SK-N-SH (cell line): ENCODE results near the gene RNF25. TPM values are rescaled to one million over a fixed set of nuclear protein-coding genes. Genes with fewer than 3 reads are reported as not detected.

Experiments
- CTCF ChIA-PET: fragments of 300-600, 350-600 bp; formaldehyde crosslinking; extraction: SDS; loops from one replicate; lab custom pipeline; 2021; lab: Yijun Ruan, JAX
- POLR2A ChIA-PET: fragments of 350-600 bp; sonication (Branson Sonifier 250); formaldehyde crosslinking; extraction: SDS; loops from one replicate; lab custom pipeline; 2020; ENCODE audit warnings: antibody characterized with exemption, inconsistent platforms; lab: Yijun Ruan, JAX
- DNase-seq: peaks from one replicate; pipeline ENCODE4 v3.0.0; 2012
- H2AFZ ChIP-seq: fragments of 200-600 bp; sonication (generic); 2 replicates; pipeline ENCODE4 v1.8.1; 2016; ENCODE audit warnings: antibody characterized with exemption, mild to moderate bottlenecking, low read depth
- H3F3A ChIP-seq: fragments of 200-600 bp; sonication (generic); replicated peaks from 2 replicates; pipeline ENCODE3; 2016; ENCODE audit warnings: antibody characterized with exemption, mild to moderate bottlenecking; ENCODE audit not compliant: insufficient read depth
- H3K27ac ChIP-seq, 2 experiments: fragments of 200-500 bp in 1 of 2; fragments of 200-600 bp in 1 of 2; sonication (Bioruptor generic) in 1 of 2; sonication (generic), shearing (Covaris generic) in 1 of 2; 2 replicates each; pipeline versions ENCODE4 v1.5.1 to v1.6.1; 2014 to 2016; ENCODE audit warnings: low read depth in 2 of 2, inconsistent platforms in 1 of 2, low read length in 1 of 2, mild to moderate bottlenecking in 1 of 2, mixed read lengths in 1 of 2
- H3K27me3 ChIP-seq: fragments of 200-600 bp; sonication (generic), shearing (Covaris generic); 2 replicates; pipeline ENCODE4 v1.6.1; 2016; ENCODE audit warnings: mixed run types; ENCODE audit not compliant: insufficient read depth
- H3K36me3 ChIP-seq, 2 experiments: fragments of 200-500 bp in 1 of 2; fragments of 200-600 bp in 1 of 2; sonication (Bioruptor generic) in 1 of 2; sonication (generic) in 1 of 2; replicated peaks in 1 of 2; 2 replicates each; pipeline versions ENCODE3 to v1.5.1; 2014 to 2016; ENCODE audit warnings: low read length in 1 of 2, mild to moderate bottlenecking in 1 of 2; ENCODE audit not compliant: insufficient read depth in 2 of 2, control insufficient read depth in 1 of 2
- H3K4me1 ChIP-seq, 2 experiments: fragments of 200-500 bp in 1 of 2; fragments of 200-600 bp in 1 of 2; sonication (Bioruptor generic) in 1 of 2; sonication (generic), shearing (Covaris generic) in 1 of 2; 2 replicates each; pipeline versions ENCODE4 v1.5.1 to v1.6.1; 2014 to 2016; ENCODE audit warnings: low read depth in 1 of 2, low read length in 1 of 2, mixed run types in 1 of 2; ENCODE audit not compliant: insufficient read depth in 2 of 2, control insufficient read depth in 1 of 2
- H3K4me2 ChIP-seq: fragments of 200-600 bp; sonication (generic), shearing (Covaris generic); 2 replicates; pipeline ENCODE4 v1.6.1; 2017; ENCODE audit warnings: mixed run types
- H3K4me3 ChIP-seq, 2 experiments: fragments of 200-500 bp in 1 of 2; fragments of 200-600 bp in 1 of 2; sonication (Bioruptor generic) in 1 of 2; sonication (generic), shearing (Covaris generic) in 1 of 2; 2 replicates each; pipeline versions ENCODE4 v1.5.1 to v1.8.1; 2014 to 2016; ENCODE audit warnings: low read depth in 2 of 2, inconsistent platforms in 1 of 2, low read length in 1 of 2, mild to moderate bottlenecking in 1 of 2, mixed read lengths in 1 of 2, moderate library complexity in 1 of 2
- H3K79me2 ChIP-seq: fragments of 200-600 bp; sonication (generic); 2 replicates; pipeline ENCODE4 v1.8.1; 2017; ENCODE audit warnings: mild to moderate bottlenecking; ENCODE audit not compliant: insufficient read depth
- H3K9ac ChIP-seq: fragments of 200-600 bp; sonication (generic); 2 replicates; pipeline ENCODE4 v1.6.1; 2017; ENCODE audit warnings: mixed run types
- H3K9me2 ChIP-seq: fragments of 200-600 bp; sonication (generic); 2 replicates; pipeline ENCODE4 v1.6.1; 2017; ENCODE audit warnings: mixed run types
- H3K9me3 ChIP-seq: fragments of 200-600 bp; sonication (generic); 2 replicates; pipeline ENCODE4 v1.6.1; 2017; ENCODE audit warnings: mixed run types, mild to moderate bottlenecking, moderate library complexity
- H4K20me1 ChIP-seq: fragments of 200-600 bp; sonication (generic); 2 replicates; pipeline ENCODE4 v1.6.1; 2017; ENCODE audit warnings: mild to moderate bottlenecking, mixed run types; ENCODE audit not compliant: insufficient read depth
- CHD2 ChIP-seq: fragments of 150-350 bp; IDR thresholded peaks from 2 replicates; pipeline ENCODE4 v1.6.1; 2018; ENCODE audit warnings: low read length; ENCODE audit not compliant: partially characterized antibody
- CTCF ChIP-seq: fragments of 200-600 bp; sonication (generic); IDR thresholded peaks from 2 replicates; pipeline ENCODE4 v1.6.1; 2017; ENCODE audit warnings: antibody characterized with exemption, mild to moderate bottlenecking, moderate library complexity
- ELF1 ChIP-seq: IDR thresholded peaks from 2 replicates; pipeline ENCODE4 v1.4.0; 2012
- EP300 ChIP-seq, 2 experiments: IDR thresholded peaks; 2 replicates each; pipeline versions ENCODE4 v1.4.0 to v1.6.1; 2012; ENCODE audit warnings: borderline replicate concordance in 1 of 2, low read depth in 1 of 2, low read length in 1 of 2
- EZH2phosphoT487 ChIP-seq: fragments of 200-600 bp; sonication (generic); IDR thresholded peaks from 2 replicates; pipeline ENCODE4 v1.6.1; 2017; ENCODE audit warnings: low read depth, mixed run types, mild to moderate bottlenecking, antibody characterized with exemption, moderate library complexity, borderline replicate concordance
- FOXJ3 ChIP-seq: sonication (generic); formaldehyde crosslinking; IDR thresholded peaks from 2 replicates; pipeline ENCODE4 v1.5.1; 2020; ENCODE audit warnings: mild to moderate bottlenecking, missing genetic modification reagents
- GABPA ChIP-seq: IDR thresholded peaks from 2 replicates; pipeline ENCODE4 v1.4.0; 2012; ENCODE audit warnings: low read depth, mild to moderate bottlenecking
- MAX ChIP-seq: IDR thresholded peaks from 2 replicates; pipeline ENCODE4 v1.4.0; 2012; ENCODE audit warnings: low read depth
- MXI1 ChIP-seq: IDR thresholded peaks from 2 replicates; pipeline ENCODE4 v1.6.1; 2012; ENCODE audit warnings: mild to moderate bottlenecking, low read depth, low read length, improper control_type of control experiment
- NFIC ChIP-seq: IDR thresholded peaks from 2 replicates; pipeline ENCODE4 v1.4.0; 2012; ENCODE audit warnings: borderline replicate concordance
- NRF1 ChIP-seq: IDR thresholded peaks from 2 replicates; pipeline ENCODE4 v1.6.1; 2012; ENCODE audit warnings: low read depth, mild to moderate bottlenecking, low read length
- PBX3 ChIP-seq: IDR thresholded peaks from 2 replicates; pipeline ENCODE4; 2012
- RAD21 ChIP-seq: IDR thresholded peaks from 2 replicates; pipeline ENCODE4 v1.6.1; 2012; ENCODE audit warnings: mild to moderate bottlenecking, low read length
- RFX5 ChIP-seq: IDR thresholded peaks from 2 replicates; pipeline ENCODE4 v1.6.1; 2012; ENCODE audit warnings: mild to moderate bottlenecking, improper control_type of control experiment, low read length
- RXRA ChIP-seq: IDR thresholded peaks from 2 replicates; pipeline ENCODE4 v1.4.0; 2012; ENCODE audit warnings: low read depth, mild to moderate bottlenecking, borderline replicate concordance
- SMC3 ChIP-seq: IDR thresholded peaks from 2 replicates; pipeline ENCODE4 v1.6.1; 2012; ENCODE audit warnings: low read depth, low read length, improper control_type of control experiment
- TAF1 ChIP-seq: IDR thresholded peaks from 2 replicates; pipeline ENCODE4 v1.6.1; 2012; ENCODE audit warnings: low read depth, mild to moderate bottlenecking, low read length, moderate library complexity, borderline replicate concordance
- TEAD4 ChIP-seq: IDR thresholded peaks from 2 replicates; pipeline ENCODE4 v1.4.0; 2012; ENCODE audit warnings: mild to moderate bottlenecking, borderline replicate concordance; ENCODE audit not compliant: insufficient read depth
- USF1 ChIP-seq: IDR thresholded peaks from 2 replicates; pipeline ENCODE4 v1.4.0; 2012; ENCODE audit warnings: low read depth, borderline replicate concordance
- USF2 ChIP-seq: fragments of 150-350 bp; IDR thresholded peaks from 2 replicates; pipeline ENCODE4 v1.6.1; 2017; ENCODE audit warnings: antibody characterized with exemption, low read length, low read depth, borderline replicate concordance
- YY1 ChIP-seq: IDR thresholded peaks from 2 replicates; pipeline ENCODE4 v1.4.0; 2012; ENCODE audit warnings: low read depth, mild to moderate bottlenecking
- ZBTB33 ChIP-seq: IDR thresholded peaks from 2 replicates; pipeline ENCODE4 v1.4.0; 2012; ENCODE audit warnings: low read depth, borderline replicate concordance
- WGBS: methylation state at CpG from one replicate; pipeline ENCODE4 v1.1.6; 2017; ENCODE audit warnings: low lambda C conversion rate; 5-methylcytosine and 5-hydroxymethylcytosine counted together
- polyA plus RNA-seq, 3 experiments: library from polyadenylated mRNA; depleted of rRNA; stranded (reverse); fragments of >200 nt; gene quantifications; 2 replicates each; pipeline ENCODE4 v1.2.3, GENCODE V29; 2012
- TF ChIP-seq, protein P1 (sequence below): fragments of 150-350 bp; IDR thresholded peaks from 2 replicates; pipeline ENCODE4 v1.6.1; 2016; ENCODE audit warnings: mild to moderate bottlenecking, low read depth, low read length

RNF25 gene
- polyA plus RNA-seq, 1 of the 3 experiments (the other 2 are of a cell fraction) = 72.2 TPM

DNA sequence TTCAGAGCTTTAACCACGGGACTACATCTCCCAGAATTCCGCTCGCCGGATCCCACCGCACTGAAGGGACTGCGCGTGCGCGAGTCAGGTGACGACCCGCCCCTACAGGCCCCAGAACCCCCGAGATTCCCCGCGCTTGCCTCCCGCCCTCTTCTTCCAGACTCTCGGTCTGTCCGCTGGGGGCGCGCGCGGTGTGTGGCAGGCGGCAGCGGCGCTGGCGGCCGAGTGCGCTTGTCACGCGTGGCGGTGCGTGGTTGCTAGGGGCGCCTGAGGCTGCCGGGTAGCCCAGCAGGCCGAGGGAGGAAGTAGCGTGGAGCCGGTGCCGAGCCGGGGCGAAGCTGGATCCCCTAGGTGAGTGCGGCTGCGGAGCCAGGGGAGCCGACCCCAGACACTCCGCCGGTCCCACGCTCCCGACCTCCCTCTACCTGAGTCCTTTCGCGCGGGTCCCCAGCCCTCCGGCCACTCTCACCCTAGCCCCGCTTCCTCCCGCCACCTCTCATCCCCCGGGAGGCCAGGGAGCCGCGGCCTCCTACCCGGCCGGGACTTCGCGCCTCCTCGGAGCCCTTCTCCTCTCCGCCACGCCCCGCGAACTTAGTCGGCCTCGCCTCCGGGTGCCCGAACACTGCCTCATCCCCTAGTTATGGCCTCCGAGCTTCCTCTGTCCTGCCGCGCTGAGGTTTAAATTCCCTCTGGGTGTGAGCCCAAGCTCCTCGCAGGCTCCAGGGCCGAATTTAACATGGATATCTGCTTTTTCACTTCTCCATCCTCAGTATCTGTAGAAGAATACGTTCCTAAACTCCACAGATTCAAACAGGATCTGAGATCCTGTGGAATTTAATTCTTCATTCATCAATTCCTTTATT is 39.1 kb upstream of the RNF25 start, which contains the start of gene TTLL4:
Gene TTLL4, plus strand, starts transcription at position 149 of the 863 bp plus-strand sequence. CDS start 26,842 bp downstream, outside the sequence.
- H4K20me1 ChIP-seq = peaks cover 6% of the 10 kb centered on the region; the same call in 1 of the 2 replicates
- H3K79me2 ChIP-seq = peaks cover 44% of the 10 kb centered on the region
- peak; percentile 99 for DNase-seq
- H3F3A ChIP-seq = peaks cover 5% of the 10 kb centered on the region
- H3K4me3 ChIP-seq = peak within 1 kb of the TSS; percentile 74 to 81
- POLR2A ChIA-PET = interaction anchor here (0.7 to 1.0 kb wide), 2 partner anchors 37 to 102 kb away, joined by 3 to 4 read pairs; no protein-coding TSS in a partner anchor
- CTCF ChIA-PET = interaction anchor here (0.6 to 2.6 kb wide), 36 partner anchors 9 to 429 kb away, joined by 3 to 31 read pairs (median 4); partner anchors contain the start of genes BCS1L, PRKAG3, RNF25 and STK36
- H3K27me3 ChIP-seq = no peaks in the 10 kb centered on the region
- H3K9me3 ChIP-seq = no peaks in the 10 kb centered on the region
- H3K27ac ChIP-seq = peak within 1 kb of the TSS; percentile 74 to 79
- WGBS = under 1% methylated on average over 35 of the region's 74 CpGs
- H3K4me2 ChIP-seq = peak within 1 kb of the TSS; percentile 78
- peaks cover 0 to 11% of the 10 kb centered on the region in 2 experiments; a peak in 1 of 4 replicates for H3K4me1 ChIP-seq
- peak within 1 kb of the TSS; percentile 79 for H3K9ac ChIP-seq
- peaks cover 0 to 10% of the 10 kb centered on the region in 2 experiments for H3K36me3 ChIP-seq
- H3K9me2 ChIP-seq = no peaks in the 10 kb centered on the region
- H2AFZ ChIP-seq = peak within 1 kb of the TSS; percentile 95
- TF ChIP-seq ELF1 (peak; percentile 21; the same call in 1 of the 2 replicates), RFX5 (no peak), YY1 (peak; percentile 66), EP300 (IDR thresholded peaks at IDR 0.05; ENCODE audit: borderline replicate concordance in 1 of 2, low read depth in 1 of 2, low read length in 1 of 2) (no peak), RAD21 (peak; percentile 59), PBX3 (no peak), TEAD4 (no peak), TAF1 (peak; percentile 51), MXI1 (peak; percentile 90), SMC3 (0 out of 2 replicates have a peak, but pooled peaks have one; percentile 35), CHD2 (peak; percentile 56), EZH2phosphoT487 (no peak), CTCF (peak; percentile 83), GABPA (peak; percentile 31), FOXJ3 (no peak), NRF1 (peak; percentile 74), MAX (peak; percentile 67; the same call in 1 of the 2 replicates), USF1 (peak; percentile 81), ZBTB33 (no peak), NFIC (no peak), USF2 (peak; percentile 41; the same call in 1 of the 2 replicates), RXRA (no peak)
- TF ChIP-seq, protein P1, sequence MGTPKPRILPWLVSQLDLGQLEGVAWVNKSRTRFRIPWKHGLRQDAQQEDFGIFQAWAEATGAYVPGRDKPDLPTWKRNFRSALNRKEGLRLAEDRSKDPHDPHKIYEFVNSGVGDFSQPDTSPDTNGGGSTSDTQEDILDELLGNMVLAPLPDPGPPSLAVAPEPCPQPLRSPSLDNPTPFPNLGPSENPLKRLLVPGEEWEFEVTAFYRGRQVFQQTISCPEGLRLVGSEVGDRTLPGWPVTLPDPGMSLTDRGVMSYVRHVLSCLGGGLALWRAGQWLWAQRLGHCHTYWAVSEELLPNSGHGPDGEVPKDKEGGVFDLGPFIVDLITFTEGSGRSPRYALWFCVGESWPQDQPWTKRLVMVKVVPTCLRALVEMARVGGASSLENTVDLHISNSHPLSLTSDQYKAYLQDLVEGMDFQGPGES = no peak
